Ramos (cell line): ENCODE data around the gene GATC.

ENCODE experiments used
- in situ Hi-C: fragments of 300-500 bp; cut with MboI; formaldehyde crosslinking; loops from one replicate; pipeline ENCODE4 v1.14.3; 2022; ENCODE audit warnings: low sequenced_read_pairs; ENCODE audit not compliant: unreplicated experiment

Gene GATC

GRCh38 chr12:120495186-120495730 lies 49.0 kb downstream of the GATC start:
- in situ Hi-C loops: no loop called here

GRCh38 chr12:120495731-120496412 lies 49.6 kb downstream of the GATC start, which contains the start of gene DYNLL1:
DYNLL1 (plus strand) TSS chr12:120496113; CDS start chr12:120496422, 309 bp downstream.
- in situ Hi-C loops: no loop called here

GRCh38 chr12:120496413-120497340 lies 50.4 kb downstream of the GATC start:
- in situ Hi-C loops: no loop called here

GRCh38 chr12:120497524-120498150 lies 51.4 kb downstream of the GATC start:
- in situ Hi-C loops: no loop called here

GRCh38 chr12:120498870-120499515 lies 52.7 kb downstream of the GATC start:
- in situ Hi-C loops: no loop called here

- in situ Hi-C loops: no loop called here
These were observed 54.3 kb downstream of the GATC start for GRCh38 chr12:120500581-120500980.

GRCh38 chr12:120504587-120504986 lies 58.3 kb downstream of the GATC start:
- in situ Hi-C loops: no loop called here

- in situ Hi-C loops: no loop called here
These were observed 62.3 kb downstream of the GATC start for GRCh38 chr12:120508537-120508936.
